Heart left ventricle (tissue), 16 donors: Measurements from ENCODE around the gene ATRAID. TPM values are rescaled to one million over a fixed set of nuclear protein-coding genes. Genes with fewer than 3 reads are reported as not detected.

Source experiments
- ATAC-seq, 4 donors: fragments of 200-7000 bp; cut with Tn5 transposase; one replicate each; pipeline ENCODE4 v1.9.1; 2020 to 2022; ENCODE audit warnings: moderate library complexity in 4 of 4, mild to moderate bottlenecking in 3 of 4, moderate number of reproducible peaks in 1 of 4
- DNase-seq, 5 donors: peaks; one replicate each; pipeline ENCODE4 v3.0.0-alpha.2; 2020
- H3K27ac ChIP-seq, 12 donors: fragments of 200-600 bp; sonication (generic) in 4 of 12; one replicate each; pipeline versions ENCODE4 v1.5.0 to v1.8.0; 2016 to 2022; ENCODE audit warnings: mild to moderate bottlenecking in 2 of 12
- H3K27me3 ChIP-seq, 9 donors: fragments of 200-600 bp; sonication (generic) in 2 of 9; one replicate each; pipeline versions ENCODE4 v1.5.1 to v1.8.0; 2016 to 2022; ENCODE audit warnings: mild to moderate bottlenecking in 3 of 9
- H3K36me3 ChIP-seq, 9 donors: fragments of 200-600 bp; sonication (generic) in 2 of 9; one replicate each; pipeline versions ENCODE4 v1.5.0 to v1.8.0; 2018 to 2022; ENCODE audit warnings: mild to moderate bottlenecking in 2 of 9
- H3K4me1 ChIP-seq, 12 donors: fragments of 200-600 bp; sonication (generic) in 4 of 12; one replicate each; pipeline versions ENCODE4 v1.5.0 to v1.8.0; 2016 to 2022; ENCODE audit warnings: mild to moderate bottlenecking in 3 of 12
- H3K4me3 ChIP-seq, 12 donors: fragments of 200-600 bp; sonication (generic) in 4 of 12; one replicate each; pipeline versions ENCODE4 v1.5.0 to v1.8.0; 2017 to 2022; ENCODE audit warnings: mild to moderate bottlenecking in 9 of 12, moderate library complexity in 4 of 12
- H3K9me3 ChIP-seq, 12 donors: fragments of 200-600 bp; sonication (generic) in 4 of 12; one replicate each; pipeline versions ENCODE4 v1.5.0 to v1.8.0; 2016 to 2022; ENCODE audit warnings: mild to moderate bottlenecking in 1 of 12
- POLR2A ChIP-seq, 2 donors: fragments of 450-650 bp; IDR thresholded peaks; one replicate each; pipeline ENCODE4 v1.6.1; 2017; ENCODE audit warnings: antibody characterized with exemption in 2 of 2, mild to moderate bottlenecking in 2 of 2, moderate library complexity in 2 of 2
- WGBS, 4 donors: extraction: QIAGEN DNeasy Blood & Tissue Kit in 2 of 4; methylation state at CpG; one replicate each; pipeline versions ENCODE4 v1.1.5 to v1.1.7; 2013 to 2018; 5-methylcytosine and 5-hydroxymethylcytosine counted together
- intact Hi-C, 10 donors: fragments of 100-400 bp; cut with DNase I; formaldehyde crosslinking; loops; one replicate each; pipeline versions ENCODE4 v1.11.1 to v1.14.2; 2022
- polyA plus RNA-seq, 2 donors: library from polyadenylated mRNA; stranded (reverse); fragments of 200-250 nt; gene quantifications; one replicate each; pipeline ENCODE4 v1.2.3, GENCODE V29; 2013
- total RNA-seq, 9 donors: library from RNA; depleted of rRNA in 2 of 9; stranded (reverse); fragments of >200 nt in 2 of 9; fragmentation: NEBNext Ultra II Directional in 3 of 9; extraction: Animal tissue kit (Norgen Biotek cat#: 25700) in 3 of 9; gene quantifications; one replicate each; pipeline versions ENCODE4 v1.1.0 to v1.2.4, GENCODE V29; 2016 to 2023
- TF ChIP-seq, protein P1 (sequence below), 12 donors: fragments of 200-600 bp; sonication (generic) in 4 of 12; IDR thresholded peaks; one replicate each; pipeline versions ENCODE4 v1.5.0 to v1.8.0; 2018 to 2022; ENCODE audit warnings: antibody characterized with exemption in 12 of 12, mild to moderate bottlenecking in 5 of 12
- donor health status: ischemic (EF 13 %, LVEDD 7.1; RV severe dilation, severe dysfunction).
- donor health status: healthy with polysubstance abuse.
- donor health status: DM: no; HTN: yes; CAD: no.
- donor health status: DM: no; HTN: no; CAD: no.
- donor health status: ischemic (EF 25% LVEDD 6.9; RV normal size, moderate dysfunction).
- donor health status: ischemic (EF 25% LVEDD 5.7; RV mildly dilated, moderate dysfunction).
- donor health status: healthy.
- donor health status: DM: yes; HTN: yes; CAD: no.
- donor health status: ischemic (EF 35%, LVEDD 5.7; RV mildly dilated, moderate dysfunction).
- donor health status: nonischemic (EF 11% LVEDD 7.7; RV severe dilation, severe dysfunction).
- donor health status: DM: yes; HTN: yes; CAD: no.
- donor health status: PGD.
- donor health status: ischemic (EF 29% LVEDD 5.4; RV normal size, mild dysfunction).
- donor health status: nonischemic (EF 23%, LVEDD 6.1; RV moderate dilation, normal function).

Gene ATRAID
- total and polyA plus RNA-seq, 11 donors: 96.9 to 210 (median 144) TPM

DNA sequence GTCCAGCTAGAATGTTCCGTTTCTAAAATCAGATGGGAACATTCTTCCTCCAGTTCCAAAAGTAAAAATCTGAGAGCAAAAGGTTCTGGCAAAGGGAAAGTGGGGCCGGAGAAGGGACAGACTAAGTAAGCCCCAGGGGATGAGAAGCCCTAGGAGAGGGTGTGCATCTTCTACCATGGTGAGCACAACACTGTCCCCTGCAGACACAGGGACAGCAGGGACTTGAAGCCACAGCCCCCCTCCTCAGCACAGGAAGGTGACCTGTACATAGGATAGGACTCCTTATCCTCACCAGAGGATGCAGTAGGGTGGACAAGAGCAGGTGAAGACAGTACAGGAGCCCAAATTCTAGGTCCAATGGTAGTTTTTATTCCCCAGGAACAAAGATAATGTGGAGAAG, 12.6 kb upstream of the ATRAID start:
- WGBS, 4 donors: 65 to 89% (median 75%) methylated on average over 2 of the region's 2 CpGs
- no peak for DNase-seq

DNA sequence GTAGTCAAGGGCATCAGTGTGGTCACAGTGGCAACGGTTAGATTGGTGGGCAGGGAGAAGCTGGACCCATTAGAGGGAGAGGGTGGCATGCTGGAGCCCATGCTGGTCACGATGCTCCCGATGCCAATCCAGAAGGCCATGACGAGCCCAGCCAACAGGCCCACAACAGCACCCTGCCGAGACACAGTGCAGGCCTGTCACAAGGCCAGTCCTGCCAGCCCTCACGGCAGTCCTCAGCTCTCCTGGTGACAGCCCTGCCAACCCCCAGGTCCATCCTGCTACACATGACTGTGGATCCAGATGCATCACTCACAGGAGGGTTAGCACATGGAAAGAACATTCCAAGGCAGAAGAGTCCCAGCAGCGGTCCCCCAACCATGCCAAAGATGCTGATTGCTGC, 10.2 kb upstream of the ATRAID start:
- peak in 1 of 4 donors; percentile 67 for ATAC-seq
- H3K9me3 ChIP-seq: no peaks in the 10 kb centered on the region
- H3K27me3 ChIP-seq: no peaks in the 10 kb centered on the region
- WGBS, 4 donors: 72 to 89% (median 84%) methylated on average over 6 to 7 of the region's 7 CpGs
- H3K27ac ChIP-seq: no peak overlapping the region
- no peak overlapping the region for H3K4me3 ChIP-seq
- no peak for TF ChIP-seq POLR2A (IDR thresholded peaks at IDR 0.05)
- TF ChIP-seq, protein P1, sequence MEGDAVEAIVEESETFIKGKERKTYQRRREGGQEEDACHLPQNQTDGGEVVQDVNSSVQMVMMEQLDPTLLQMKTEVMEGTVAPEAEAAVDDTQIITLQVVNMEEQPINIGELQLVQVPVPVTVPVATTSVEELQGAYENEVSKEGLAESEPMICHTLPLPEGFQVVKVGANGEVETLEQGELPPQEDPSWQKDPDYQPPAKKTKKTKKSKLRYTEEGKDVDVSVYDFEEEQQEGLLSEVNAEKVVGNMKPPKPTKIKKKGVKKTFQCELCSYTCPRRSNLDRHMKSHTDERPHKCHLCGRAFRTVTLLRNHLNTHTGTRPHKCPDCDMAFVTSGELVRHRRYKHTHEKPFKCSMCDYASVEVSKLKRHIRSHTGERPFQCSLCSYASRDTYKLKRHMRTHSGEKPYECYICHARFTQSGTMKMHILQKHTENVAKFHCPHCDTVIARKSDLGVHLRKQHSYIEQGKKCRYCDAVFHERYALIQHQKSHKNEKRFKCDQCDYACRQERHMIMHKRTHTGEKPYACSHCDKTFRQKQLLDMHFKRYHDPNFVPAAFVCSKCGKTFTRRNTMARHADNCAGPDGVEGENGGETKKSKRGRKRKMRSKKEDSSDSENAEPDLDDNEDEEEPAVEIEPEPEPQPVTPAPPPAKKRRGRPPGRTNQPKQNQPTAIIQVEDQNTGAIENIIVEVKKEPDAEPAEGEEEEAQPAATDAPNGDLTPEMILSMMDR (IDR thresholded peaks at IDR 0.05): no peak
- no peak for DNase-seq
- intact Hi-C loops: no loop called here
- H3K4me1 ChIP-seq: no peaks in the 10 kb centered on the region
- H3K36me3 ChIP-seq: peaks cover 0 to 64% (median 53%) of the 10 kb centered on the region in 9 donors

More for the DNA sequence above, 12.6 kb upstream of the ATRAID start:
- Histone ChIP-seq H3K27ac (no peak overlapping the region), H3K27me3 (no peaks in the 10 kb centered on the region), H3K4me3 (no peak overlapping the region), H3K36me3 (peaks cover 0 to 39% (median 31%) of the 10 kb centered on the region in 9 donors), H3K9me3 (no peaks in the 10 kb centered on the region), H3K4me1 (no peaks in the 10 kb centered on the region)
- no peak for ATAC-seq
- intact Hi-C loops: loop anchor here in 2 of 10 donors (10.0 kb wide), 1 partner anchor 234 kb away; no protein-coding TSS in a partner anchor
- TF ChIP-seq POLR2A (IDR thresholded peaks at IDR 0.05): no peak
- TF ChIP-seq, protein P1 (IDR thresholded peaks at IDR 0.05): no peak

DNA sequence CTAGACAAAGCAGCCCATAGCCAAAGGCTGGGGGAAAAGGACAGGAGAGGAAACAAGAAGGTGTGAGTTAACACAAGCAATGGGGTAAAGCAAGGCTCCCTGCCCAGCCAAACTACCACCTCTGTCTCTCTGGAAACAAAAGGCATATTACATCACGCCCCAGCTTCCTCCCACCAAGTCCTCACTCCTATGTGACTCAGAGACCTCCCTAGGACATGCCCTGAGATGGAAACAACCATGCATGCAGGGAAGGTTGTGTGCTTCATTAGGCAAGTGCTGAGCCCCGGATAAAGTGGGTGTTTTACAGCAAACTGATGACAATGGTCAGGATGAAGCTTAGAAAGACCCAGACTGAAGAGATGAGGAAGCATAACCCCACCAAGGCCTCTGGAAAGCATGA, 9.0 kb upstream of the ATRAID start:
- WGBS, 4 donors: 79 to 91% (median 88%) methylated on average over 2 of the region's 2 CpGs
- no peak for ATAC-seq
- Histone ChIP-seq H3K27ac (no peak overlapping the region), H3K36me3 (peaks cover 0 to 75% (median 65%) of the 10 kb centered on the region in 9 donors), H3K4me1 (no peaks in the 10 kb centered on the region), H3K9me3 (no peaks in the 10 kb centered on the region), H3K27me3 (no peaks in the 10 kb centered on the region), H3K4me3 (no peak overlapping the region)
- intact Hi-C loops: no loop called here
- no peak for TF ChIP-seq POLR2A (IDR thresholded peaks at IDR 0.05)
- TF ChIP-seq, protein P1 (IDR thresholded peaks at IDR 0.05): no peak
- no peak for DNase-seq

DNA sequence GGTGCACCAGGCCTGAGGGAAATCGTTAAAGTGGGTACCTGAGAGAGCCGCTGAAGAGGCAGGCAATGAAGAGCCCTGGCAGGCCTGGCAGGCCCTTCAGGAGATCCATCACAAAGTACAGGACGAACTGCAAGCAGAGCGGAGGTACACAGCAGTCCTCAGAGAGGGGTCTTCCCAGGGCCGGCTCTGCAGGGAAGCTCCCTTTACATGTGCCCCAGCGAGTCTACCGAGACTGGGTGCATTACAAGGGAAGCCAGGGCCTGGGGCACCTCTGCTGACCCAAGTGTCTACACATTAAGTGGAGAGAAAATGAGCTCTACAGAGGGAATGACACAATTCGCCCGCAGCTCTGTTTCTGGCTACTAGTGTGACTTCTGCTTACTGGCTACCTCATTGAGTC, 8.1 kb upstream of the ATRAID start:
- intact Hi-C loops: no loop called here
- DNase-seq (no peak), ATAC-seq (no peak)
- WGBS, 4 donors: 93 to 95% (median 94%) methylated on average over 7 to 9 of the region's 9 CpGs
- H3K27me3 ChIP-seq: no peaks in the 10 kb centered on the region
- no peaks in the 10 kb centered on the region for H3K4me1 ChIP-seq
- H3K36me3 ChIP-seq: peaks cover 0 to 84% (median 74%) of the 10 kb centered on the region in 9 donors
- no peak overlapping the region for H3K27ac ChIP-seq
- no peak for TF ChIP-seq POLR2A (IDR thresholded peaks at IDR 0.05)
- TF ChIP-seq, protein P1 (IDR thresholded peaks at IDR 0.05): no peak
- no peaks in the 10 kb centered on the region for H3K9me3 ChIP-seq
- no peak overlapping the region for H3K4me3 ChIP-seq
